Nephron progenitor cell (in vitro differentiated cells): ENCODE results near the gene IL27RA.

ENCODE experiments used
- DNase-seq: peaks from one replicate; pipeline ENCODE4 v3.0.0; 2021
- H3K27ac Mint-ChIP-seq: 2 replicates; pipeline ENCODE4 v1.8.0; 2021; ENCODE audit warnings: mild to moderate bottlenecking, moderate library complexity, mixed read lengths
- H3K27me3 Mint-ChIP-seq: 2 replicates; pipeline ENCODE4 v1.8.0; 2021; ENCODE audit warnings: mild to moderate bottlenecking, low read depth, mixed read lengths; ENCODE audit not compliant: poor library complexity
- H3K36me3 Mint-ChIP-seq: 2 replicates; pipeline ENCODE4 v1.8.0; 2021; ENCODE audit warnings: low read depth, mixed read lengths
- H3K4me1 Mint-ChIP-seq: 2 replicates; pipeline ENCODE4 v1.8.0; 2021; ENCODE audit warnings: mixed read lengths
- H3K4me3 Mint-ChIP-seq: 2 replicates; pipeline ENCODE4 v1.8.0; 2021; ENCODE audit warnings: mild to moderate bottlenecking, moderate library complexity, mixed read lengths
- H3K9me3 Mint-ChIP-seq: 2 replicates; pipeline ENCODE4 v1.8.0; 2021; ENCODE audit warnings: mild to moderate bottlenecking, moderate library complexity, mixed read lengths
- TF ChIP-seq, protein P1 (sequence below): fragments of 200-600 bp; sonication (generic); IDR thresholded peaks from 2 replicates; pipeline ENCODE4 v1.5.0; 2021; ENCODE audit warnings: antibody characterized with exemption

Gene IL27RA

DNA sequence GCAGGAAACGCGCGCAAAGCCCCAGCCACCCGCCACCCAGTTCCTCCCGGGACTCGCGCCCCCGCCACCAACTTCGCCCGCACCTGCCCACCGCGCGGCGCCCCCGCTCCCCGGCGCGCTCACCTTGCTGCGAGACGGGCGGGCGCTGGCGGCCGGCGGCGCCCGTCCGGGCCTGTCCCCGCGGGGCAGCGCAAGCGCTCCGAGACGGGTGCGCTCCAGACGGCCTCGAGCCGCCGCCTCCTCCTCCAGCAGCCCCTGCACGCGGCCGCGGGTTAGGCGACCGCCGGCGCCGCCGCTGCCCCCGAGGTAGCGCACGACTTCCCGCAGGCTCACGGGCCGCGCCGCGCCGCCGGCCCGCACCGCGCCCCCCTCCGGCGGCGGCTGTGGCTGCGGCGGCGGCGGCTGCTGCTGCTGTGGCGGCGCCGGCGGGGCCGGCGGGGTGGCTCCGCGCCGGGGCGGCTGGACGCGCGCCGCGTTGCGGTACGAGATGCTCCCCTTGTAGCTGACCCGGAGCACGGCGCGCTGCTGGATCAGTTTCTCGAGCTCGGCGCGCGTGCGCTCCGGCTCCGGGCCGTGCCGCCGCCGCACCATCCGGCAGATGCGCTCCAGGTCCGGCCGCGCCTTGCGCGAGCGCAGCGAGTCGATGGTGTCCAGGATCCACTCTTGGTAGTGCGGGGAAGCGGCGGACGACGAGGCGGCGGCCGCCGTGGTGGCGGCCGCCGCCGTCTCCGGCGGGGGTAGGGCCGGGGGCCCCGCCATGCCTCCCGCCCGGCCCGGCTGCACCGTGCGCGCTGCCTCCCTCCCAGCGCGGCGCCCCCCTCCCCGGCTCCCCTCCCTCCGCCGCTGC lies 58.3 kb downstream of the IL27RA start:
- TF ChIP-seq, protein P1, sequence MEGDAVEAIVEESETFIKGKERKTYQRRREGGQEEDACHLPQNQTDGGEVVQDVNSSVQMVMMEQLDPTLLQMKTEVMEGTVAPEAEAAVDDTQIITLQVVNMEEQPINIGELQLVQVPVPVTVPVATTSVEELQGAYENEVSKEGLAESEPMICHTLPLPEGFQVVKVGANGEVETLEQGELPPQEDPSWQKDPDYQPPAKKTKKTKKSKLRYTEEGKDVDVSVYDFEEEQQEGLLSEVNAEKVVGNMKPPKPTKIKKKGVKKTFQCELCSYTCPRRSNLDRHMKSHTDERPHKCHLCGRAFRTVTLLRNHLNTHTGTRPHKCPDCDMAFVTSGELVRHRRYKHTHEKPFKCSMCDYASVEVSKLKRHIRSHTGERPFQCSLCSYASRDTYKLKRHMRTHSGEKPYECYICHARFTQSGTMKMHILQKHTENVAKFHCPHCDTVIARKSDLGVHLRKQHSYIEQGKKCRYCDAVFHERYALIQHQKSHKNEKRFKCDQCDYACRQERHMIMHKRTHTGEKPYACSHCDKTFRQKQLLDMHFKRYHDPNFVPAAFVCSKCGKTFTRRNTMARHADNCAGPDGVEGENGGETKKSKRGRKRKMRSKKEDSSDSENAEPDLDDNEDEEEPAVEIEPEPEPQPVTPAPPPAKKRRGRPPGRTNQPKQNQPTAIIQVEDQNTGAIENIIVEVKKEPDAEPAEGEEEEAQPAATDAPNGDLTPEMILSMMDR: no peak
- DNase-seq: peak; percentile 74
- Mint-ChIP-seq H3K9me3 (peaks cover 20% of the 10 kb centered on the region), H3K4me1 (peaks cover 29% of the 10 kb centered on the region), H3K27me3 (peaks cover 10% of the 10 kb centered on the region), H3K27ac (no peak overlapping the region), H3K4me3 (peak overlapping the region; percentile 88), H3K36me3 (peaks cover 47% of the 10 kb centered on the region)

DNA sequence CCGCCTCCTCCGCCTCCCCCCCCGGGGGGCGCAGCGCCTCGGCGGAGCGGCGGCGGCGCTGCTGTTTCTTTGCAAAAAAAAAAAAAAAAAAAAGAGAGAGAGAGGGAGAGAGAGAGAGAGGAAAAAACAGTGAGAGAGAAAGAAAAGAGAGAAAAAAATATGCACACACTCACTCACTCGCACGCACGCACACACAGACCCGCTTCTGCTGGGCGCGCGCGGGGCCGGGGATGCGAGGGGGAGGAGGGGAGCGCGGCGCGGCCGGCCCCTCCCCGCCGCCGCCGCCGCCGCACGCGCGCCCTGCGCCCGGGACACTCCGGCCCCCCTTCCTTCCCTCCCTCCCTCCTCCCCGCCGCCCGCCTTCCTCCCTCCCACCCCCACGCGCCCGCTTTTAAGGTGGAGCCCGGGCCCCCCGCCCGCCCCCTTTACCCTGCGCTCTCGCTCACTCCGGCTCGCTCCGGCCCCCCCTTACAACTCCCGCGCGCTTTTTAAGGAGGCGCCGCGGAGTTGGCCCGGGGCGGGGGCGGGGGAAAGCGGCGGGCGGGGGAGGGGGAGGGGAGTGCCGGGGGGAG lies 59.0 kb downstream of the IL27RA start, which contains the start of gene SAMD1:
Gene SAMD1, minus strand, starts transcription at position 243 of the 572 bp plus-strand sequence.
- peaks cover 10% of the 10 kb centered on the region for H3K27me3 Mint-ChIP-seq
- peaks cover 25% of the 10 kb centered on the region for H3K4me1 Mint-ChIP-seq
- peaks cover 49% of the 10 kb centered on the region for H3K36me3 Mint-ChIP-seq
- H3K4me3 Mint-ChIP-seq: peak within 1 kb of the TSS; percentile 95
- H3K27ac Mint-ChIP-seq: peak within 1 kb of the TSS; percentile 92
- TF ChIP-seq, protein P1: no peak
- DNase-seq: peak; percentile 84
- H3K9me3 Mint-ChIP-seq: peaks cover 23% of the 10 kb centered on the region

DNA sequence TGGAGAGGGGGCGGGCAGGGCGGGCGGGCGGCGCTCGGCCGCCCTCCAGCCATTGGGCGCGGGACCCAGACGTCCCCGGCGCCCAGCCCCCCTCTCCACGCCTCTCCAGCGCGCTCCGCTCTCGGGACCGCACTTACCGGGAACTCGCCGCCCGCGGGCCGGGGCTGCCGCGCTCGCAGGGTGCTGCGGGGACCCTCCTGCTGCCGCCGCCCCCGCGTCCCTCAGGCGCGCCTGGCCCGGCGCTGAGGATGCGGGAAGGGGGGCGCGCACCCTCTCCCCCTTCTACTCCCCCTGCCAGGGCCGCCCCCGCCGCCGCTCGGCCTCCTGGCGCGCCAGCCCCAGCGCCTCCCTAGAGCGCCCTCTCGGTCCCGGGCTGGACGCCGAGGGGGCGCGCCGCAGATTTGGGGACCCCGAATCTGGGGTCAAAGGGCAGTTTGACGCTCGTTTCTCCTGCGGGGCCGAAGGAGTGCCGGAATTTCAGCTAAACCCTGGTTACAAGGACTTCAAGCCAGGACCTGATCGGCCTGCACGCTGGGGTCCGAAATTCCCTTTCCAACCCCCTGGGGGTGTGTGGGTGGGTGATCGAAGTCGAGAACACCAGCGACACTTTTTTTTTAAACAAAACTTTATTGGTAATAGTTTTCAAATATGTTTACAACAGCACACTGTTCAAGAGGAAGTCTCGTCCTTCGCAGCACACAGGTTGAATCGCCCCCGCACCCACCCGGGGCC lies 59.7 kb downstream of the IL27RA start:
- H3K27me3 Mint-ChIP-seq: peaks cover 10% of the 10 kb centered on the region
- peak overlapping the region; percentile 95 for H3K4me3 Mint-ChIP-seq
- H3K27ac Mint-ChIP-seq: peak overlapping the region; percentile 92
- peak; percentile 79 for DNase-seq
- H3K36me3 Mint-ChIP-seq: peaks cover 50% of the 10 kb centered on the region
- TF ChIP-seq, protein P1: no peak
- peaks cover 23% of the 10 kb centered on the region for H3K9me3 Mint-ChIP-seq
- H3K4me1 Mint-ChIP-seq: peaks cover 25% of the 10 kb centered on the region

DNA sequence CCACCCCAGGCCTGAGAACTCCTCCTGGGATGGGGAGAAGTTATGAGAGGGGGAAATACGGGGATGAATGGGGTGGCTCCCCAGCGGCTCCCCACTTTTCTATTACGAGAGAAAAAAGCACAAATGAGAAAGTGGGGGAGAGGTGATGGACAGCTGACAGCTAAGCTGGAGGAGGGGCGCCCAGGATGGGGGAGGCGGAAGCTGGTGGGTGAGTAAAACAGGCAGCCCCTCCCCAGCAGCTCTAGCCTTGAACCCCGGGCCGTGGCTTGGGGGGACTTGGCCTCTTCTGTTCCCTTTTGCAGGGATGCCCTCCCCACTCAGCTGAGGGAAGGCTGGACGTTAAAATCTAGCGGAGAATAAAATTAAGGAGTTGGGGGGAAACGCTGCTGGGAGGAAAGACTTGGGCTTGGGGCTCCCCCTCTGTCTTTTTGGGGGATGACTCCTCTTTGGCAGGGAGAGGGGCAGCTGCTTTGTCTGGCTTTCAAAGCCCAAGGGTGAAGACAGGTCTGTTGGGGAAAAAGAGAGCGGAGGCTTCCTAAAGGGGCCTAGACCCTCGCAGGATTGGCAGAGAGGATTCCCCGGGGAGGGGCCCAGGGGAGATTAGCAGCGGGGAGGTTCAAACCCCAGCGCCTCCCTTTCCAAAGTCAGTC lies 60.4 kb downstream of the IL27RA start:
- H3K27ac Mint-ChIP-seq: no peak overlapping the region
- TF ChIP-seq, protein P1: no peak
- DNase-seq: no peak
- peak overlapping the region; percentile 95 for H3K4me3 Mint-ChIP-seq
- H3K4me1 Mint-ChIP-seq: peaks cover 25% of the 10 kb centered on the region
- peaks cover 52% of the 10 kb centered on the region for H3K36me3 Mint-ChIP-seq
- H3K9me3 Mint-ChIP-seq: peaks cover 23% of the 10 kb centered on the region
- H3K27me3 Mint-ChIP-seq: peaks cover 9% of the 10 kb centered on the region

DNA sequence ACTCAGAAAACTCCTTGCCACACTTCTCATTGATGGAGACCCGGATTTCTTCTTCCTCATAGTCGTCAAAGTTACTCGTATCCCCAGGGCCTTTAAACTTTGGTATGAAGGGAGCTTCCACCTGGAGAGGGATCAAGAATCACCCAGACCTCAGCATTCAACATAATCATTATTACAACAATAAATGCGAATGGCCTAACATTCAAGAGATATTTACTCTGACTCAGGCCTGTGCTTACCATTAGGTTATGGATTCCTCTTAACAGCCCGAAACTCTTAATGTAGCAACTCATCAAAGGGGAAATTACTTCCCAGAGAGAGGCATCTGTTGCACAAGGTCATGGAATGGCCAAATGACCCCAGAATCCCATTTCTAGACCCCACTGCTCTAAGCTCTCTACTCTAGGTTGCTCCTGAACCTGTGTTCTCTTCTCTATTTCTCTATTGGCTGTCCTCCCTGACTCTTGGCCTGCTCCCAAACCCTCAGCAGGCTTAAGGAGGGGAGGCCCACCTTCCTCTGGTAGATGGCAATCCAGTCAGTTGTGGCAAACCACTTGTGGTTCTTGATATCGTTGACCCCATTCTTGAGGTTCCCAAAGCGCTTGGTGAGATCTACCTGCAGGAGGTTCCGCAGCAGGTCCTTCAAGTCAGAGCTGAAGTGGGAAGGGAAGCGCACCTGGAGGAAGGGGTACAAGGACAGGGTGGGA lies 61.7 kb downstream of the IL27RA start:
- H3K36me3 Mint-ChIP-seq: peaks cover 52% of the 10 kb centered on the region
- no peak overlapping the region for H3K27ac Mint-ChIP-seq

More for the DNA sequence above, 61.7 kb downstream of the IL27RA start:
- H3K4me3 Mint-ChIP-seq: peak overlapping the region; percentile 36
- peaks cover 21% of the 10 kb centered on the region for H3K4me1 Mint-ChIP-seq
- DNase-seq: no peak
- TF ChIP-seq, protein P1: no peak
- peaks cover 10% of the 10 kb centered on the region for H3K27me3 Mint-ChIP-seq
- peaks cover 23% of the 10 kb centered on the region for H3K9me3 Mint-ChIP-seq
